ENCODE measurements around the gene MARK3.

GRCh38 chr14:103512701-103513611 is 127.7 kb downstream of the MARK3 start:
- TF ChIP-seq CTCF (IDR thresholded peaks at IDR 0.05): no peak
- no peak for TF ChIP-seq POLR2A (IDR thresholded peaks at IDR 0.05)
